Upper lobe of left lung (tissue), 4 donors: ENCODE results near the gene IRAK1.

Experiments used
- EP300 ChIP-seq, 4 donors: sonication (generic); formaldehyde crosslinking; IDR thresholded peaks; one replicate each; pipeline ENCODE4 v1.5.1; 2017; ENCODE audit warnings: antibody characterized with exemption in 4 of 4, control low read depth in 2 of 4
- POLR2A ChIP-seq, 4 donors: fragments of 450-650 bp; IDR thresholded peaks; one replicate each; pipeline ENCODE4 v1.5.1; 2016 to 2017; ENCODE audit warnings: antibody characterized with exemption in 4 of 4, mild to moderate bottlenecking in 2 of 4
- POLR2AphosphoS5 ChIP-seq, 2 donors: sonication (generic); formaldehyde crosslinking; IDR thresholded peaks; one replicate each; pipeline ENCODE4 v1.5.1; 2017; ENCODE audit warnings: antibody characterized with exemption in 2 of 2
- TF ChIP-seq, protein P1 (sequence below), 6 experiments: fragments of 450-650 bp in 4 of 6; fragments of 200-600 bp in 2 of 6; sonication (generic) in 2 of 6; IDR thresholded peaks; one replicate each; pipeline ENCODE4 v1.5.1; 2016 to 2019; ENCODE audit warnings: antibody characterized with exemption in 6 of 6

DNA sequence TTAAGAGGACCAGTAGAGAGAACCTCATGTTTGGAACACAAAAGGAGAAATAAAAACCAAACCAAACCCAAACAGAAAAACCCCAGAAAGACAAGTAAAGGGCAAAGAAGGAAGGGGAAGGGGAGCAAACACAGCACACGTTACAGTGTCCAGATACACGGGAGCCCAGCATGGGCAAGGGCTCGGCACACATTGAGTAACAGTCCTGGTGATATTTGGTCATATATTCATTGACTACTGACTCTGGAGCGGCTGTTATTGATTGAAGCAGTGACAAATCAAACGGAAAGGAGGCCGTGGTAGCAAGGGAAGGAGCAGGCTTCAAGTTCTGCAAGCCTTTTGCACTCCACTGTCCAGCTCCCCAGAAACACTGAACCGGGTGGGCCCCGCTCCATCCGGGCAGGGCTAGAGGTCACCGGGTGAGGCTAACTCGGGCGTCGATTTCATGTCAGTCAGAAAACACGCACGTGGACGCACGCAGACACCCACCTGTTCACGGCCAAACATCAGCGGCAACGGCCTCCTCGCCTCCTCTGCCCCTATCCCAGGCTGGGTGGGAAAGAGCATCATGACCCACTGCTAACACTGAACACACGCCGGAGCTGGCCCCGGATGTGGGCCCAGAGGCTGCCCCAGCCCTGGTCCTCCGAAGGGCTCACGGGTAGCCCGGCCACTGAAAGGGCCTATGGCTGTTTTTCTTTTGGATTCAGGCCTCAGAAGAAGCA is 3.7 kb upstream of the IRAK1 start:
- TF ChIP-seq, protein P1, sequence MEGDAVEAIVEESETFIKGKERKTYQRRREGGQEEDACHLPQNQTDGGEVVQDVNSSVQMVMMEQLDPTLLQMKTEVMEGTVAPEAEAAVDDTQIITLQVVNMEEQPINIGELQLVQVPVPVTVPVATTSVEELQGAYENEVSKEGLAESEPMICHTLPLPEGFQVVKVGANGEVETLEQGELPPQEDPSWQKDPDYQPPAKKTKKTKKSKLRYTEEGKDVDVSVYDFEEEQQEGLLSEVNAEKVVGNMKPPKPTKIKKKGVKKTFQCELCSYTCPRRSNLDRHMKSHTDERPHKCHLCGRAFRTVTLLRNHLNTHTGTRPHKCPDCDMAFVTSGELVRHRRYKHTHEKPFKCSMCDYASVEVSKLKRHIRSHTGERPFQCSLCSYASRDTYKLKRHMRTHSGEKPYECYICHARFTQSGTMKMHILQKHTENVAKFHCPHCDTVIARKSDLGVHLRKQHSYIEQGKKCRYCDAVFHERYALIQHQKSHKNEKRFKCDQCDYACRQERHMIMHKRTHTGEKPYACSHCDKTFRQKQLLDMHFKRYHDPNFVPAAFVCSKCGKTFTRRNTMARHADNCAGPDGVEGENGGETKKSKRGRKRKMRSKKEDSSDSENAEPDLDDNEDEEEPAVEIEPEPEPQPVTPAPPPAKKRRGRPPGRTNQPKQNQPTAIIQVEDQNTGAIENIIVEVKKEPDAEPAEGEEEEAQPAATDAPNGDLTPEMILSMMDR (IDR thresholded peaks at IDR 0.05) = no peak
- TF ChIP-seq POLR2AphosphoS5 (IDR thresholded peaks at IDR 0.05) = no peak
- no peak for TF ChIP-seq POLR2A (IDR thresholded peaks at IDR 0.05)
- TF ChIP-seq EP300 (IDR thresholded peaks at IDR 0.05) = no peak
